GM06990 (cell line): Measurements from ENCODE around the gene MEN1.

Source experiments
- DNase-seq: peaks from one replicate; pipeline ENCODE4 v3.0.0-alpha.2; 2011; ENCODE audit not compliant: insufficient read length; ENCODE audit errors: extremely low read depth
- H3K27me3 ChIP-seq: replicated peaks from 2 replicates; pipeline ENCODE4 v1.6.0; 2011; ENCODE audit warnings: low read length; ENCODE audit not compliant: control insufficient read depth, insufficient read depth
- H3K36me3 ChIP-seq: 2 replicates; pipeline ENCODE4 v1.5.1; 2011; ENCODE audit warnings: low read length; ENCODE audit not compliant: control insufficient read depth, insufficient read depth
- H3K4me3 ChIP-seq: replicated peaks from 2 replicates; pipeline ENCODE4 v1.5.1; 2011; ENCODE audit warnings: low read depth, mild to moderate bottlenecking, control low read depth, low read length
- TF ChIP-seq, protein P1 (sequence below): IDR thresholded peaks from 2 replicates; pipeline ENCODE4 v1.5.1; 2011; ENCODE audit warnings: low read length, control low read depth, mild to moderate bottlenecking, inconsistent platforms; ENCODE audit not compliant: insufficient read depth, poor library complexity, severe bottlenecking

Gene MEN1

DNA sequence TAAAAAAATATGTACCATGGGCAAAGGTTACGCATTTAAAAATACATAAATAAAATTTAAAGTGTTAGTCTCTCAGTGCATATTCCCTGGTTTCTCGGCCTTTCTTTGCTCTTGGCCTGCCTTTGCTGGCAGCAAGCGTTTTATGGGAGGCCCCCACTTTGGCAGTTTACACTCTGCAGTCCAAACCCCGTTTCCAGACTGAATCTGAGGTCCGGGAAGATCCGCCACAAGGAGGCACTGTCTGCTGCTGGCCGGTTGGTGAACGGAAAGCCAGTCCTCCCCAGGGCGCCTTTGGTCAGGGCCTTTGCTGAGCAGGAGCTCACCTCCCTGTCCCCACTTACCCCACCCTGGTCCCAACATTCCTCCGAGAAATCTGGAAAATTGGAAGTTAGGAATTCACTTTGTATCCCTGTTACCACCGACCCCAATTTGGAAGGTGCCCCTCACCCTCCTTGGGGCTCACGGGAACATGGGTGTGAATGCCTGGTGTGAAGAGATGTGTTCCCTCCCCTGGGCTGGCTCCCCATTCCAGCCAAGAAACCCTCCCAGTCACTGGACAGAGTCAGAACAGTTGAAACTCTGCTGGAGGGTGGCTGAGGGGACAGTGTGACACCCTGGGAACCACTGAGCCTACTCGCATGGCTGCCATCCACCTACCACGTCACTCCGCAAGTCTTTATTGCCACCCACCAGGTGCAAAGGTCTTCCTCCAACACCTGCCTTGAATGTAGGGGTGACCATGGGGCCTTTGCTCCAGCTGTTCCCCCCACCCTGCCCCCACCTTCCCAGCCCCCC lies 22.6 kb downstream of the MEN1 start:
- TF ChIP-seq, protein P1, sequence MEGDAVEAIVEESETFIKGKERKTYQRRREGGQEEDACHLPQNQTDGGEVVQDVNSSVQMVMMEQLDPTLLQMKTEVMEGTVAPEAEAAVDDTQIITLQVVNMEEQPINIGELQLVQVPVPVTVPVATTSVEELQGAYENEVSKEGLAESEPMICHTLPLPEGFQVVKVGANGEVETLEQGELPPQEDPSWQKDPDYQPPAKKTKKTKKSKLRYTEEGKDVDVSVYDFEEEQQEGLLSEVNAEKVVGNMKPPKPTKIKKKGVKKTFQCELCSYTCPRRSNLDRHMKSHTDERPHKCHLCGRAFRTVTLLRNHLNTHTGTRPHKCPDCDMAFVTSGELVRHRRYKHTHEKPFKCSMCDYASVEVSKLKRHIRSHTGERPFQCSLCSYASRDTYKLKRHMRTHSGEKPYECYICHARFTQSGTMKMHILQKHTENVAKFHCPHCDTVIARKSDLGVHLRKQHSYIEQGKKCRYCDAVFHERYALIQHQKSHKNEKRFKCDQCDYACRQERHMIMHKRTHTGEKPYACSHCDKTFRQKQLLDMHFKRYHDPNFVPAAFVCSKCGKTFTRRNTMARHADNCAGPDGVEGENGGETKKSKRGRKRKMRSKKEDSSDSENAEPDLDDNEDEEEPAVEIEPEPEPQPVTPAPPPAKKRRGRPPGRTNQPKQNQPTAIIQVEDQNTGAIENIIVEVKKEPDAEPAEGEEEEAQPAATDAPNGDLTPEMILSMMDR, result peak; percentile 88

DNA sequence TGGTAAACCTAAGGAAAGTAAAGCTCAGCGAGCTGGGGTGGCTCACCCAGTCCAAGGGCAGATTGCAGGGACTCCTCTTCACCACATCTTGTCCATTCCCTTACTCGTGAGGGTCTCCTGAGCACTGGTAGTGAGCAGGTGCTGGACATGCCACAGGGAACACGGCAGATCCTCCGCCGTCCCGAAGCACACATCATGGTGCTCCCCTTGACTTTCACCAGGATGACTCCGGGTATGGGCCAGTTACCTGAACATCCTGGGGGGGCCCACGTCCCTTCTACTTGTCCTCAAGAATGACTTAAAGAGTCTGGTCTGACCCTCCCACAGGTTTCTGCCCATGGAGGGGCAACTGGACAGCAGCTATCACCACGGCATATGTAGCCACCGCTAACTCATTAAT lies 24.0 kb downstream of the MEN1 start:
- TF ChIP-seq, protein P1, result no peak
- no peak for DNase-seq
- no peak overlapping the region for H3K4me3 ChIP-seq
- H3K27me3 ChIP-seq, result no peaks in the 10 kb centered on the region
- H3K36me3 ChIP-seq, result peaks cover 26% of the 10 kb centered on the region

More for the DNA sequence above, 22.6 kb downstream of the MEN1 start:
- Histone ChIP-seq H3K36me3 (peaks cover 28% of the 10 kb centered on the region), H3K4me3 (no peak overlapping the region), H3K27me3 (no peaks in the 10 kb centered on the region)
- no peak for DNase-seq

DNA sequence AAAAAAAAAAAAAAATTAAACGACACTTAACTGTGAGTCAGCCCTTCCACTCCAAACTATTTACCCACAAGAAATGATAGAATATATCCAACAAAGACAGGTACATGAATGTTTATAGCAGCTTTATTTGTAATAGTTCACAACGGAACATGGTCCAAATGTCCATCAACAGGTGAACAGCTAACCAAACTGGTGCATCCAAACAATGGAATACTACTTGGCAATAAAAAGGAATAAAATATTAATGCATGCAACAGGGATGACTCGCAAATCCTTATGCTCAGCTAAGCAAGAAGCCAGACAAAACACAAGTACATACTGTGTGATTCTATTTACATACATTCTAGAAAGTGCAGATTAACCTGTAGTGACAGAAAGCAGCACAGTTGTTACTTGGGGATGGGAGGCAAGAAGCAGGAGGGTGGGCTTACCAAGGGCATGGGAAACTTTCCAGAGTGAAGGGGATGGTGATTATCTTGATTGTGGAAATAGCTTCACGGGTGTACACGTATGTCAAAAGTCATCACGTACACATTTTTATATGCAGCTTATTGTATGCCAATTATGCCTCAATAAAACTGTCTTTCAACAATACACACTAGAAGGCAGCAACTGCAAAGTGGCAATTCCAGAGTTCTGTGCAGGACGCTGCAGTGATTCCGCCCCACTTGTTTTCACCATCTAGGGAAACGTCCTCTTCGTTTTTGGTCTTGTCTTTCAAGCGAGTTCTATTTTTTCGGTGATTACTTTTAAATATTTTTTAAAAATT lies 25.4 kb downstream of the MEN1 start:
- no peak for DNase-seq
- peaks cover 20% of the 10 kb centered on the region for H3K36me3 ChIP-seq
- H3K27me3 ChIP-seq, result no peaks in the 10 kb centered on the region
- no peak overlapping the region for H3K4me3 ChIP-seq
- TF ChIP-seq, protein P1, result no peak

DNA sequence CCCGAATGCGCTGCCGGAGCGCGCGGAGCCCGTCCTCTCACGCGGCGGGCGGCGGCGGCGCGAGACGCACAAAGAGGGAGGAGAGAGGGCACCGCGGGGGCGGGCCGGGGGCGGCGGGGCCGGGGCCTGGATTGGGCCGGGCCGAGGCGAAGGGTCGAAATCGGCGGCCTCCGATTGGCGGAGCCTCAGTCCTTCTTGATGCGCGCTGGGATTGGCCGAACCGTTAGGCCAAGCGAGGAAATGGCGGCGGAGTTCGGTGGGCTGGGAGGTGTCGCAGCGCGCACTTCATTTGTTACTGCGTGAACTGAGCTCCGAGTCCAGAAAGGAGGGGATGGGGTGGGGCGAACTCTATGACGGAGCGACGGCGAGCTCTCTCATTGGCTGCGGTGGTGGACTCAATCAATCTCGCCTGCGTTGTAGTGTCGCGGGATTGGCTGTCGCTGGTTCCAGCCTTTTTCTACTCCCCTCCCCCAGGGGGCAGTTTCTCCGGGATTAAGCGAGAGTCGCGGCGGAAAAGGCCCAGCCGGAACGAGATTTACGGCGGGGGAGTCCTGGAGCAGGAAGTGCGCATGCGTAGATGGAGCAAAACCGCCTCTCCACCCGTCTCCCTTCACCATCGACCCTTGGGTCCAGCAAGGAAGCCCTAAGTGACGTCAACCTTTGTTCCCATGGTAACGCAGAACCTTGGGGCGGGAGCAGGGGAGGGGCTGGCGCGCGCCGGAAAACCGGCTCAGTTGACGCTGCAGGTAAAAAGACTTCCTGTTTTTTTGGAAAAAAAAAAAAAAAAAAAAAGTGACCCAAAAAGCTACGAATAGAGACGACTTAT lies 31.7 kb downstream of the MEN1 start, which contains the start of gene SF1:
Gene SF1, minus strand, starts transcription at position 70 of the 826 bp plus-strand sequence. CDS start 150 bp downstream, outside the sequence.
- peaks cover 10% of the 10 kb centered on the region for H3K36me3 ChIP-seq
- DNase-seq, result peak; percentile 100
- TF ChIP-seq, protein P1, result no peak
- H3K27me3 ChIP-seq, result no peaks in the 10 kb centered on the region
- H3K4me3 ChIP-seq, result peak within 1 kb of the TSS; percentile 99

DNA sequence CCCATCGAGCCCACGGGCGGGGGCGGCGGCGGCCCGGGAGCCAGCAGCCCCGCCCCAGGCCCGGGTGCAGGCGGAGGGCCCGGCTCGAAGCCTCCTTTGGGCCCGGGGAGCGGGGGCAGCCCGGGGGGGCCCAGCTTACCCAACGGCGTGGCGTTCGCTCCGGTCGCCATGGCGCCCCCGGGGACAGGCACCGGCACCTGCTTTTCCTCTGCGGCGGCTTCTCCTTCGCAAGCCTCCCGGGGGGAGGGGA lies 32.2 kb downstream of the MEN1 start:
- DNase-seq, result no peak
- Histone ChIP-seq H3K4me3 (peak overlapping the region; percentile 99), H3K27me3 (no peaks in the 10 kb centered on the region), H3K36me3 (peaks cover 15% of the 10 kb centered on the region)
- TF ChIP-seq, protein P1, result no peak
